K562 (cell line): ENCODE measurements around the gene PRKG1. TPM values are rescaled to one million over a fixed set of nuclear protein-coding genes. Genes with fewer than 3 reads are reported as not detected.

Experiments used
- ATAC-seq: fragments of 200-7000 bp; cut with Tn5 transposase; 3 replicates; pipeline ENCODE4 v1.9.1; 2020; ENCODE audit warnings: moderate library complexity
- BruUV-seq: library from RNA; stranded (reverse); fragments of 400-500 nt; replicated peaks from 2 replicates; lab custom pipeline; 2021; lab: Mats Ljungman, UMichigan
- CTCF ChIA-PET: fragments of 300-600 bp; formaldehyde crosslinking; extraction: SDS; loops from one replicate; lab custom pipeline; 2021; ENCODE audit warnings: low intra/inter-chr PET ratio; lab: Yijun Ruan, JAX
- POLR2A ChIA-PET: fragments of 300-600, 350-650 bp; sonication (Branson Sonifier 250); formaldehyde crosslinking; extraction: SDS; loops from one replicate; lab custom pipeline; 2021; ENCODE audit warnings: antibody characterized with exemption, inconsistent platforms; lab: Yijun Ruan, JAX
- DNase-seq, 4 experiments: peaks; one replicate each; pipeline versions ENCODE4 v3.0.0 to v3.0.0-alpha.2; 2011 to 2018; ENCODE audit warnings: low spot score in 3 of 4, mixed read lengths in 3 of 4; ENCODE audit errors: extremely low read depth in 1 of 4
- FAIRE-seq: peaks from 2 replicates; lab custom pipeline; 2011; peaks lifted over from hg19 to GRCh38; lab: Jason Lieb, UNC
- H2AFZ ChIP-seq: 2 replicates; pipeline ENCODE4 v1.6.0; 2011; ENCODE audit warnings: low read depth, low read length, control low read depth, inconsistent platforms
- H3K27ac ChIP-seq: fragments of 200-600 bp; 3 replicates; pipeline ENCODE4 v1.8.0; 2011; ENCODE audit warnings: low read depth, mild to moderate bottlenecking, control low read depth, inconsistent platforms, low read length, moderate library complexity, mixed read lengths; ENCODE audit errors: extremely low read depth
- H3K27me3 ChIP-seq, 2 experiments: fragments of 300-600 bp in 1 of 2; 2 replicates in 1 of 2; 3 replicates in 1 of 2; pipeline versions ENCODE4 v1.6.0 to v1.8.0; 2011; ENCODE audit warnings: inconsistent platforms in 2 of 2, low read length in 2 of 2, mild to moderate bottlenecking in 1 of 2, mixed read lengths in 1 of 2, moderate library complexity in 1 of 2; ENCODE audit not compliant: control insufficient read depth in 2 of 2, insufficient read depth in 2 of 2
- H3K36me3 ChIP-seq: fragments of 300-600 bp; 3 replicates; pipeline ENCODE4 v1.8.0; 2011; ENCODE audit warnings: mild to moderate bottlenecking, low read length, inconsistent platforms; ENCODE audit not compliant: control insufficient read depth, insufficient read depth
- H3K4me1 ChIP-seq, 2 experiments: fragments of 200-600 bp in 1 of 2; replicated peaks in 1 of 2; 2 replicates in 1 of 2; 3 replicates in 1 of 2; pipeline versions ENCODE4 v1.5.1 to v1.8.0; 2011; ENCODE audit warnings: inconsistent platforms in 2 of 2, low read length in 2 of 2, mild to moderate bottlenecking in 1 of 2, mixed read lengths in 1 of 2, moderate library complexity in 1 of 2; ENCODE audit not compliant: control insufficient read depth in 2 of 2, insufficient read depth in 2 of 2
- H3K4me2 ChIP-seq: 2 replicates; pipeline ENCODE4 v1.6.1; 2011; ENCODE audit warnings: low read length, control low read depth, inconsistent platforms, mixed read lengths; ENCODE audit not compliant: insufficient read depth
- H3K4me3 ChIP-seq: fragments of 200-600 bp; sonication (generic), shearing (Covaris generic); 2 replicates; pipeline ENCODE4 v1.5.1; 2016; ENCODE audit warnings: control low read depth, inconsistent platforms
- H3K79me2 ChIP-seq: fragments of 200-600 bp; 3 replicates; pipeline ENCODE4 v1.8.0; 2011; ENCODE audit warnings: low read length, inconsistent platforms; ENCODE audit not compliant: control insufficient read depth, insufficient read depth
- H3K9ac ChIP-seq, 2 experiments: 2 replicates each; pipeline versions ENCODE4 v1.6.0 to v1.6.1; 2011; ENCODE audit warnings: low read depth in 2 of 2, low read length in 2 of 2, control low read depth in 1 of 2, inconsistent platforms in 1 of 2, mild to moderate bottlenecking in 1 of 2, mixed read lengths in 1 of 2; ENCODE audit not compliant: insufficient read depth in 1 of 2
- H3K9me1 ChIP-seq: one replicate; pipeline ENCODE4 v1.6.0; 2011; ENCODE audit warnings: inconsistent platforms, mild to moderate bottlenecking, low read length, moderate library complexity; ENCODE audit not compliant: control insufficient read depth, insufficient read depth
- H3K9me3 ChIP-seq: replicated peaks from 2 replicates; pipeline ENCODE4 v1.5.1; 2011; ENCODE audit warnings: low read depth, low read length, inconsistent platforms; ENCODE audit not compliant: control insufficient read depth, insufficient read depth
- H4K20me1 ChIP-seq: replicated peaks from 2 replicates; pipeline ENCODE4 v1.6.1; 2011; ENCODE audit warnings: low read length, inconsistent platforms, mixed read lengths; ENCODE audit not compliant: control insufficient read depth, insufficient read depth
- ARID2 ChIP-seq: fragments of 450-650 bp; IDR thresholded peaks from 2 replicates; pipeline ENCODE4 v1.6.1; 2017; ENCODE audit warnings: antibody characterized with exemption, mild to moderate bottlenecking
- BRCA1 ChIP-seq, 2 experiments: fragments of 450-650 bp in 1 of 2; sonication (generic) in 1 of 2; formaldehyde crosslinking in 1 of 2; IDR thresholded peaks; 2 replicates each; pipeline versions ENCODE4 v1.5.0 to v1.6.1; 2017 to 2020; ENCODE audit warnings: mild to moderate bottlenecking in 1 of 2, missing genetic modification reagents in 1 of 2
- CBX3 ChIP-seq, 2 experiments: IDR thresholded peaks; 1 replicate in 1 of 2; 2 replicates in 1 of 2; pipeline ENCODE4 v1.6.1; 2012; ENCODE audit warnings: inconsistent platforms in 2 of 2, low read length in 2 of 2, borderline replicate concordance in 1 of 2, control low read depth in 1 of 2
- FOXM1 ChIP-seq, 2 experiments: fragments of 450-650 bp in 1 of 2; sonication (generic) in 1 of 2; formaldehyde crosslinking in 1 of 2; IDR thresholded peaks; 2 replicates each; pipeline versions ENCODE4 v1.6.1 to v1.9.0; 2017 to 2022; ENCODE audit warnings: low read depth in 2 of 2, mild to moderate bottlenecking in 2 of 2, missing genetic modification reagents in 1 of 2, moderate library complexity in 1 of 2
- GTF2A2 ChIP-seq: IDR thresholded peaks from 2 replicates; pipeline ENCODE4 v1.6.1; 2016; ENCODE audit warnings: mild to moderate bottlenecking, missing genetic modification characterization, missing compliant biosample characterization
- HNRNPH1 ChIP-seq: fragments of 200-400 bp; formaldehyde crosslinking; optimal IDR thresholded peaks from 2 replicates; pipeline ENCODE3; 2017; ENCODE audit warnings: low read depth, mild to moderate bottlenecking, low read length, moderate library complexity
- MAFK ChIP-seq: IDR thresholded peaks from 2 replicates; pipeline ENCODE4 v1.6.1; 2011; ENCODE audit warnings: low read length, improper control_type of control experiment
- NFYB ChIP-seq: IDR thresholded peaks from 2 replicates; pipeline ENCODE4 v1.6.1; 2011; ENCODE audit warnings: mild to moderate bottlenecking, moderate library complexity; ENCODE audit not compliant: insufficient read length; ENCODE audit errors: extremely low read depth
- NONO ChIP-seq, 2 experiments: fragments of 200-400 bp in 1 of 2; fragments of 450-650 bp in 1 of 2; formaldehyde crosslinking in 1 of 2; IDR thresholded peaks; 2 replicates each; pipeline ENCODE4 v1.6.1; 2017; ENCODE audit warnings: low read depth in 2 of 2, mild to moderate bottlenecking in 2 of 2, moderate library complexity in 2 of 2, low read length in 1 of 2
- PCBP1 ChIP-seq: fragments of 200-400 bp; formaldehyde crosslinking; IDR thresholded peaks from 2 replicates; pipeline ENCODE4 v1.6.1; 2018; ENCODE audit warnings: mild to moderate bottlenecking, low read depth, low read length; ENCODE audit not compliant: poor library complexity, severe bottlenecking
- RBM22 ChIP-seq: fragments of 200-400 bp; formaldehyde crosslinking; IDR thresholded peaks from 2 replicates; pipeline ENCODE4 v1.6.1; 2018; ENCODE audit warnings: low read length, low read depth; ENCODE audit not compliant: poor library complexity, severe bottlenecking
- SIN3A ChIP-seq, 2 experiments: fragments of 150-350 bp in 1 of 2; IDR thresholded peaks; 2 replicates each; pipeline ENCODE4 v1.6.1; 2011 to 2016; ENCODE audit warnings: borderline replicate concordance in 2 of 2, low read depth in 2 of 2, low read length in 2 of 2, mild to moderate bottlenecking in 2 of 2, moderate library complexity in 2 of 2; ENCODE audit not compliant: control insufficient read depth in 1 of 2
- SP2 ChIP-seq: IDR thresholded peaks from 2 replicates; pipeline ENCODE4 v1.6.1; 2011; ENCODE audit warnings: mild to moderate bottlenecking, low read depth, low read length, moderate library complexity; ENCODE audit not compliant: poor library complexity, severe bottlenecking; ENCODE audit errors: extremely low read depth
- TOE1 ChIP-seq, 2 experiments: fragments of 450-650 bp in 1 of 2; sonication (generic) in 1 of 2; formaldehyde crosslinking in 1 of 2; IDR thresholded peaks; 2 replicates each; pipeline versions ENCODE4 v1.7.1 to v1.8.0; 2016 to 2022; ENCODE audit warnings: borderline replicate concordance in 2 of 2, mild to moderate bottlenecking in 2 of 2, antibody characterized with exemption in 1 of 2, inconsistent platforms in 1 of 2, low read depth in 1 of 2, missing genetic modification reagents in 1 of 2, moderate library complexity in 1 of 2
- ZNF830 ChIP-seq: fragments of 250-450 bp; sonication (Bioruptor Pico); IDR thresholded peaks from 2 replicates; pipeline ENCODE4 v1.5.0; 2021; ENCODE audit warnings: mild to moderate bottlenecking
- WGBS: fragments of 100-300 bp; shearing (Covaris generic); methylation state at CpG from one replicate; pipeline ENCODE4 v1.1.6; 2016; ENCODE audit warnings: low coverage, mixed read lengths; ENCODE audit not compliant: insufficient coverage; ENCODE audit errors: missing lambda C conversion rate; 5-methylcytosine and 5-hydroxymethylcytosine counted together
- in situ Hi-C: fragments of 300-500 bp; cut with MboI; formaldehyde crosslinking; loops from 4 replicates; pipeline ENCODE4 v1.15.0; 2018; ENCODE audit warnings: inconsistent platforms, mixed read lengths
- intact Hi-C: fragments of 100-400 bp; cut with micrococcal nuclease; formaldehyde crosslinking; loops from 2 replicates; pipeline ENCODE4 v1.14.2; 2022
- polyA plus RNA-seq, 8 experiments: library from polyadenylated mRNA; depleted of rRNA in 4 of 8; stranded (reverse) in 5 of 8; unstranded in 3 of 8; fragments of >200 nt; fragmentation: Nextera tagmentation in 2 of 8; fragmentation: Illumina TruSeq in 1 of 8; extraction: Ambion mirVana in 2 of 8; extraction: Trizol in 1 of 8; gene quantifications; 2 replicates each; pipeline versions ENCODE4 v1.2.1 to v1.2.3, GENCODE V29; 2011 to 2014; ENCODE audit warnings: inconsistent platforms in 1 of 8, missing spikeins in 1 of 8
- total RNA-seq, 7 experiments: library from RNA; depleted of rRNA in 6 of 7; stranded (reverse); fragments of >200 nt in 6 of 7; fragmentation: Illumina TruSeq in 2 of 7; extraction: Trizol in 2 of 7; gene quantifications; 2 replicates each; pipeline versions ENCODE4 v1.2.1 to v1.2.3, GENCODE V29; 2011 to 2021; ENCODE audit warnings: low replicate concordance in 1 of 7
- TF ChIP-seq, protein P1 (sequence below): conservative IDR thresholded peaks from 2 replicates; pipeline ENCODE4 v1.6.1; 2011; ENCODE audit warnings: low read depth, mild to moderate bottlenecking, low read length; ENCODE audit not compliant: control insufficient read depth
- TF ChIP-seq, protein P2 (sequence below): fragments of 250-450 bp; sonication (Bioruptor Pico); IDR thresholded peaks from 2 replicates; pipeline ENCODE4 v1.9.0; 2021; ENCODE audit warnings: mild to moderate bottlenecking
- TF ChIP-seq, protein P3 (sequence below): sonication (generic); formaldehyde crosslinking; IDR thresholded peaks from 2 replicates; pipeline ENCODE4 v1.8.1; 2023; ENCODE audit warnings: mild to moderate bottlenecking, missing genetic modification reagents

PRKG1 gene
- total and polyA plus RNA-seq, 9 of the 15 experiments (the other 6 are each of a cell fraction or from before 2014, with no cell fraction given) = 0.22 TPM; not detected in 8

DNA sequence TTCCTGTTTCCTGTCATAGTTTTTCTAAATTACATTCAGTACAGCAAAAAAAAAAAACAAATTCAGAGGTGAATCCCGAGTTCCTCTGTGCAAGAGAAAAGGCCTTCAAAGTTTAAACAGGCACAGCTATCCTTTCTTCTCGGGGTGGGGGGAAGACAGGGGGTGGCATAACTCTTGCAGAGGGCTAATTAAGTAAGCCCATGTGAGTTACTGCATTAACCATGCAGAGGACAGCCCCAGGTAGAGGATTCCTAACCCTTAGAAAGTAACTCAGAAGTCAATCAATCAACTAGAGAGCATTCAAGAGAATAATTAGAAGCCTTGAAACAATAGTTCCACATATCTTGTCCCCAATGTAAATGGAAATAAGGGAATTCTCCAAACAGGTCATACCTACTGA is 454.2 kb downstream of the PRKG1 start:
- H2AFZ ChIP-seq = no peak overlapping the region
- H3K27ac ChIP-seq = no peak overlapping the region
- ChIA-PET CTCF (no interaction called here), POLR2A (no interaction called here)
- no peaks in the 10 kb centered on the region for H3K27me3 ChIP-seq
- H3K36me3 ChIP-seq = no peaks in the 10 kb centered on the region
- H3K4me1 ChIP-seq = no peaks in the 10 kb centered on the region
- intact Hi-C loops = no loop called here
- WGBS = 0% methylated on average over 2 of the region's 2 CpGs
- H3K4me2 ChIP-seq = no peak overlapping the region
- DNase-seq = no peak
- TF ChIP-seq, protein P1, sequence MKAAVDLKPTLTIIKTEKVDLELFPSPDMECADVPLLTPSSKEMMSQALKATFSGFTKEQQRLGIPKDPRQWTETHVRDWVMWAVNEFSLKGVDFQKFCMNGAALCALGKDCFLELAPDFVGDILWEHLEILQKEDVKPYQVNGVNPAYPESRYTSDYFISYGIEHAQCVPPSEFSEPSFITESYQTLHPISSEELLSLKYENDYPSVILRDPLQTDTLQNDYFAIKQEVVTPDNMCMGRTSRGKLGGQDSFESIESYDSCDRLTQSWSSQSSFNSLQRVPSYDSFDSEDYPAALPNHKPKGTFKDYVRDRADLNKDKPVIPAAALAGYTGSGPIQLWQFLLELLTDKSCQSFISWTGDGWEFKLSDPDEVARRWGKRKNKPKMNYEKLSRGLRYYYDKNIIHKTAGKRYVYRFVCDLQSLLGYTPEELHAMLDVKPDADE = no peak
- TF ChIP-seq FOXM1 (IDR thresholded peaks at IDR 0.05; ENCODE audit: low read depth) = no peak
- no peak for TF ChIP-seq FOXM1 (CRISPR knock-in tag; IDR thresholded peaks at IDR 0.05; ENCODE audit: low read depth)
- TF ChIP-seq NFYB = no peak
- no peak for TF ChIP-seq TOE1 (IDR thresholded peaks at IDR 0.05; ENCODE audit: borderline replicate concordance)
- no peak for TF ChIP-seq TOE1 (CRISPR knock-in tag; IDR thresholded peaks at IDR 0.05; ENCODE audit: borderline replicate concordance, low read depth)
- TF ChIP-seq, protein P2, sequence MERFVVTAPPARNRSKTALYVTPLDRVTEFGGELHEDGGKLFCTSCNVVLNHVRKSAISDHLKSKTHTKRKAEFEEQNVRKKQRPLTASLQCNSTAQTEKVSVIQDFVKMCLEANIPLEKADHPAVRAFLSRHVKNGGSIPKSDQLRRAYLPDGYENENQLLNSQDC (CRISPR knock-in tag) = no peak
- no peak for TF ChIP-seq RBM22
- TF ChIP-seq BRCA1 (IDR thresholded peaks at IDR 0.05) = no peak
- no peak for TF ChIP-seq BRCA1 (CRISPR knock-in tag; IDR thresholded peaks at IDR 0.05)
- TF ChIP-seq SP2 = no peak
- TF ChIP-seq MAFK = no peak
- no peak for TF ChIP-seq NONO (IDR thresholded peaks at IDR 0.05; ENCODE audit: low read depth in 2 of 2, low read length in 1 of 2)
- TF ChIP-seq, protein P3, sequence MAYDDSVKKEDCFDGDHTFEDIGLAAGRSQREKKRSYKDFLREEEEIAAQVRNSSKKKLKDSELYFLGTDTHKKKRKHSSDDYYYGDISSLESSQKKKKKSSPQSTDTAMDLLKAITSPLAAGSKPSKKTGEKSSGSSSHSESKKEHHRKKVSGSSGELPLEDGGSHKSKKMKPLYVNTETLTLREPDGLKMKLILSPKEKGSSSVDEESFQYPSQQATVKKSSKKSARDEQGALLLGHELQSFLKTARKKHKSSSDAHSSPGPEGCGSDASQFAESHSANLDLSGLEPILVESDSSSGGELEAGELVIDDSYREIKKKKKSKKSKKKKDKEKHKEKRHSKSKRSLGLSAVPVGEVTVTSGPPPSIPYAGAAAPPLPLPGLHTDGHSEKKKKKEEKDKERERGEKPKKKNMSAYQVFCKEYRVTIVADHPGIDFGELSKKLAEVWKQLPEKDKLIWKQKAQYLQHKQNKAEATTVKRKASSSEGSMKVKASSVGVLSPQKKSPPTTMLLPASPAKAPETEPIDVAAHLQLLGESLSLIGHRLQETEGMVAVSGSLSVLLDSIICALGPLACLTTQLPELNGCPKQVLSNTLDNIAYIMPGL (CRISPR knock-in tag) = no peak
- TF ChIP-seq ARID2 = no peak
- TF ChIP-seq CBX3 (IDR thresholded peaks at IDR 0.05; ENCODE audit: borderline replicate concordance in 1 of 2, low read length in 2 of 2) = no peak
- TF ChIP-seq ZNF830 (CRISPR knock-in tag) = no peak
- TF ChIP-seq SIN3A (IDR thresholded peaks at IDR 0.05; ENCODE audit: borderline replicate concordance in 2 of 2, control insufficient read depth in 1 of 2, low read depth in 2 of 2, low read length in 2 of 2) = no peak
- no peak for TF ChIP-seq PCBP1
- TF ChIP-seq HNRNPH1 = no peak
- TF ChIP-seq GTF2A2 = no peak
- H3K4me3 ChIP-seq = no peak overlapping the region
- ATAC-seq = no peak
- no TSS peak for BruUV-seq
- H3K79me2 ChIP-seq = no peaks in the 10 kb centered on the region
- no peaks in the 10 kb centered on the region for H3K9me1 ChIP-seq
- H4K20me1 ChIP-seq = no peaks in the 10 kb centered on the region
- H3K9ac ChIP-seq = no peak overlapping the region
- in situ Hi-C loops = no loop called here
- no peak for FAIRE-seq
- H3K9me3 ChIP-seq = no peaks in the 10 kb centered on the region
